HuH-7 (cell line): ENCODE measurements around the gene AMIGO3.
"Not testable (repeated sequence)": the region's sequence is repeated elsewhere in the genome, so short reads cannot be mapped to it uniquely, and the experiment has no call there.

ENCODE experiments used
- DNase-seq: peaks from one replicate; pipeline ENCODE4 v3.0.0; 2011; ENCODE audit warnings: low spot score

Gene AMIGO3

GRCh38 chr3:49688338-49689045 is 31.0 kb downstream of the AMIGO3 start:
- DNase-seq: peak; percentile 70

GRCh38 chr3:49687424-49687795 is 32.1 kb downstream of the AMIGO3 start:
- DNase-seq: not testable (repeated sequence)

GRCh38 chr3:49686769-49687423 is 32.6 kb downstream of the AMIGO3 start:
- DNase-seq: not testable (repeated sequence)

- DNase-seq: not testable (repeated sequence)
These were observed 33.1 kb downstream of the AMIGO3 start for GRCh38 chr3:49686346-49686745.

GRCh38 chr3:49685846-49686245 is 33.6 kb downstream of the AMIGO3 start:
- DNase-seq: not testable (repeated sequence)

GRCh38 chr3:49685103-49685502 is 34.4 kb downstream of the AMIGO3 start:
- not testable (repeated sequence) for DNase-seq

GRCh38 chr3:49684453-49684852 is 35.0 kb downstream of the AMIGO3 start:
- not testable (repeated sequence) for DNase-seq

GRCh38 chr3:49683162-49683561 is 36.3 kb downstream of the AMIGO3 start:
- no peak for DNase-seq

- DNase-seq: no peak
These were observed 37.9 kb downstream of the AMIGO3 start for GRCh38 chr3:49681543-49681942.

GRCh38 chr3:49681232-49681522 is 38.3 kb downstream of the AMIGO3 start:
- no peak for DNase-seq

GRCh38 chr3:49680493-49681231 is 38.8 kb downstream of the AMIGO3 start:
- no peak for DNase-seq

GRCh38 chr3:49675912-49676311 is 43.6 kb downstream of the AMIGO3 start:
- DNase-seq: no peak

- DNase-seq: peak; percentile 32
These were observed 44.9 kb downstream of the AMIGO3 start for GRCh38 chr3:49674497-49674983.

- peak; percentile 96 for DNase-seq
These were observed 45.6 kb downstream of the AMIGO3 start, which contains the start of gene APEH for GRCh38 chr3:49673715-49674496. TSS of gene APEH (plus strand) at chr3:49674351. CDS start at chr3:49674402, 51 bp downstream.

GRCh38 chr3:49673121-49673714 is 46.3 kb downstream of the AMIGO3 start:
- DNase-seq: peak; percentile 31

- peak; percentile 88 for DNase-seq
These were observed 47.9 kb downstream of the AMIGO3 start for GRCh38 chr3:49671291-49672288.

- no peak for DNase-seq
These were observed 48.6 kb downstream of the AMIGO3 start for GRCh38 chr3:49670940-49671290.

GRCh38 chr3:49669352-49669751 is 50.1 kb downstream of the AMIGO3 start:
- no peak for DNase-seq

GRCh38 chr3:49668861-49669260 is 50.6 kb downstream of the AMIGO3 start:
- no peak for DNase-seq

GRCh38 chr3:49668414-49668797 is 51.1 kb downstream of the AMIGO3 start:
- DNase-seq: peak; percentile 75
